ENCODE measurements around the gene REELD1.

DNA sequence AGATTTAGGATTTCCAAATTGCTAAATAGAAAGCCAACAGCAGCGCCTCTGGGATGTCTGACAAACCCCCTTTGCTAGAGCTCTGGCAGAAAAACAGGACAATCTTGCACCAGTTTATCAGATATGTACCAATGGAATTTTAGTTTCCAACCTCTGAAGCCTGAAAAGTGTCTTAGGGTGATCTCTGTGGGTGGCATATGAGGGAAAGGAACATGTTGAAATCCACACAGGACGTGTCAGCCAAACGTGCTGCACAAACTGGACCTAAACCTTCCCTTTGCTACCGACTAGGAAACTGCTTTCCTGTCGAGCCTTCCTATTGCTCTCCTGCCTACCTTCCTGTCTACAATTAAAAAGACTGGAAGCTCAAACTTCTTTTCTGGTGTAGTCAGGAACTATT, 53.5 kb downstream of the REELD1 start:
- TF ChIP-seq, protein P1, sequence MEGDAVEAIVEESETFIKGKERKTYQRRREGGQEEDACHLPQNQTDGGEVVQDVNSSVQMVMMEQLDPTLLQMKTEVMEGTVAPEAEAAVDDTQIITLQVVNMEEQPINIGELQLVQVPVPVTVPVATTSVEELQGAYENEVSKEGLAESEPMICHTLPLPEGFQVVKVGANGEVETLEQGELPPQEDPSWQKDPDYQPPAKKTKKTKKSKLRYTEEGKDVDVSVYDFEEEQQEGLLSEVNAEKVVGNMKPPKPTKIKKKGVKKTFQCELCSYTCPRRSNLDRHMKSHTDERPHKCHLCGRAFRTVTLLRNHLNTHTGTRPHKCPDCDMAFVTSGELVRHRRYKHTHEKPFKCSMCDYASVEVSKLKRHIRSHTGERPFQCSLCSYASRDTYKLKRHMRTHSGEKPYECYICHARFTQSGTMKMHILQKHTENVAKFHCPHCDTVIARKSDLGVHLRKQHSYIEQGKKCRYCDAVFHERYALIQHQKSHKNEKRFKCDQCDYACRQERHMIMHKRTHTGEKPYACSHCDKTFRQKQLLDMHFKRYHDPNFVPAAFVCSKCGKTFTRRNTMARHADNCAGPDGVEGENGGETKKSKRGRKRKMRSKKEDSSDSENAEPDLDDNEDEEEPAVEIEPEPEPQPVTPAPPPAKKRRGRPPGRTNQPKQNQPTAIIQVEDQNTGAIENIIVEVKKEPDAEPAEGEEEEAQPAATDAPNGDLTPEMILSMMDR (conservative IDR thresholded peaks at IDR 0.05; ENCODE audit: low read length) = no peak
- no peak for TF ChIP-seq EZH2phosphoT487 (IDR thresholded peaks at IDR 0.05; ENCODE audit: borderline replicate concordance)

All from Loucy (cell line).